Bronchial epithelial cell (primary cell): Measurements from ENCODE around the gene DHODH. TPM values are rescaled to one million over a fixed set of nuclear protein-coding genes. Genes with fewer than 3 reads are reported as not detected.

Experiments
- DNase-seq: peaks from one replicate; pipeline ENCODE4 v3.0.0-alpha.2; 2010; ENCODE audit warnings: low read depth
- FAIRE-seq: peaks from 2 replicates; lab custom pipeline; 2011; peaks lifted over from hg19 to GRCh38; lab: Jason Lieb, UNC
- H3K27me3 ChIP-seq: 2 replicates; pipeline ENCODE4 v1.5.1; 2011; ENCODE audit warnings: low read length; ENCODE audit not compliant: control insufficient read depth, insufficient read depth
- H3K36me3 ChIP-seq: 2 replicates; pipeline ENCODE4 v1.5.1; 2011; ENCODE audit warnings: low read length; ENCODE audit not compliant: control insufficient read depth, insufficient read depth
- H3K4me3 ChIP-seq: 2 replicates; pipeline ENCODE4 v1.5.1; 2011; ENCODE audit warnings: mild to moderate bottlenecking, low read depth, low read length, control low read depth
- total RNA-seq: library from RNA; depleted of rRNA; stranded (reverse); fragments of >200 nt; gene quantifications from 2 replicates; pipeline ENCODE4 v1.2.1, GENCODE V29; 2014
- TF ChIP-seq, protein P1 (sequence below): IDR thresholded peaks from 2 replicates; pipeline ENCODE4 v1.5.1; 2011; ENCODE audit warnings: mild to moderate bottlenecking, moderate library complexity, low read length, control low read depth, inconsistent platforms; ENCODE audit not compliant: insufficient read depth, severe bottlenecking

Gene DHODH
- total RNA-seq, 1 donor from 2014 or later: 11.1 TPM

DNA sequence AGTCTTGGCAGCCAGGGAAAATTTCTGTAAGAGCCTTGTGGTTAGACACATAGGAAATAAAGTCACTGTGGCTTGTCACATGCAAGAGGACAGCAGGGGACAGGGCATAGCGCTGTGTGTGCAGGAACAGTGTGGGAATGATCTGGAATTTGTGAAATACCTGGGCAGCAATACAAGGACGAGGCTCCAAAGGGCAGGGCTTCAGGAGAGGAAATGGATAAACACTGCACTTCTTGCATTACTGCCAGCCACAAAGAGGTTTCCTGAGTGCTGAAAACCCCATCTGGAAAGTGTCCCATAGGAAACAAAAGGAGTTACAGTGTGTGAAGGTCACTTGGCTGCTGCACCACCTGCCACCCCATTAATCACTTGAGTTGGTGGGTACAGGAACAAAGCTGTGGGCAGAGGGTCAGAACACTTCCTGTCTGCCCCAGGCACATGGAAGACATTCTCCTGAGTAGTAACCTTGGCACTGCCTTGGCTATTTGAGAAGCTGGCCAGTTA lies 33.7 kb downstream of the DHODH start:
- Histone ChIP-seq H3K27me3 (no peaks in the 10 kb centered on the region), H3K36me3 (no peaks in the 10 kb centered on the region), H3K4me3 (no peak overlapping the region)
- DNase-seq (no peak), FAIRE-seq (no peak)
- TF ChIP-seq, protein P1, sequence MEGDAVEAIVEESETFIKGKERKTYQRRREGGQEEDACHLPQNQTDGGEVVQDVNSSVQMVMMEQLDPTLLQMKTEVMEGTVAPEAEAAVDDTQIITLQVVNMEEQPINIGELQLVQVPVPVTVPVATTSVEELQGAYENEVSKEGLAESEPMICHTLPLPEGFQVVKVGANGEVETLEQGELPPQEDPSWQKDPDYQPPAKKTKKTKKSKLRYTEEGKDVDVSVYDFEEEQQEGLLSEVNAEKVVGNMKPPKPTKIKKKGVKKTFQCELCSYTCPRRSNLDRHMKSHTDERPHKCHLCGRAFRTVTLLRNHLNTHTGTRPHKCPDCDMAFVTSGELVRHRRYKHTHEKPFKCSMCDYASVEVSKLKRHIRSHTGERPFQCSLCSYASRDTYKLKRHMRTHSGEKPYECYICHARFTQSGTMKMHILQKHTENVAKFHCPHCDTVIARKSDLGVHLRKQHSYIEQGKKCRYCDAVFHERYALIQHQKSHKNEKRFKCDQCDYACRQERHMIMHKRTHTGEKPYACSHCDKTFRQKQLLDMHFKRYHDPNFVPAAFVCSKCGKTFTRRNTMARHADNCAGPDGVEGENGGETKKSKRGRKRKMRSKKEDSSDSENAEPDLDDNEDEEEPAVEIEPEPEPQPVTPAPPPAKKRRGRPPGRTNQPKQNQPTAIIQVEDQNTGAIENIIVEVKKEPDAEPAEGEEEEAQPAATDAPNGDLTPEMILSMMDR: no peak

DNA sequence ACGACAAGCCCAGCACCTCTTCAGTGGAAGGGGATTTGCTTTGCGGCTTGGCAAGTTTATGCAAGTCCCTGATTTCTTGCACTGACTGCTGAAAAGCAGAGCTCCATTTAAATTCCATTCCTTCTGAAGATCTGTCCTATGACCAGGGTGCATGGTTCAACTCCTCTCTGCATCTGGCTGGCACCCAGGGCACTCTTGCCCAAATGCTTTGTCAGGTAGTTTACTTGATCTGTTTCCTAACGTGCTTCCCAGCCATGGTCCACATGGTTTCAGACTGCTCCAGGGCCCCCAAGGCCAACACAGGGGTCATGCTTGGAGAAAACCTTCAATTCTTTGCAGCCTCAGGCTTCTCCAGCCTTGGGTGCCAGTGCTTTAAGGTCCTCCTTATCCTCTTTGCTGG lies 34.5 kb downstream of the DHODH start:
- TF ChIP-seq, protein P1: no peak
- Histone ChIP-seq H3K27me3 (no peaks in the 10 kb centered on the region), H3K4me3 (no peak overlapping the region), H3K36me3 (no peaks in the 10 kb centered on the region)
- FAIRE-seq: no peak
- DNase-seq: no peak

DNA sequence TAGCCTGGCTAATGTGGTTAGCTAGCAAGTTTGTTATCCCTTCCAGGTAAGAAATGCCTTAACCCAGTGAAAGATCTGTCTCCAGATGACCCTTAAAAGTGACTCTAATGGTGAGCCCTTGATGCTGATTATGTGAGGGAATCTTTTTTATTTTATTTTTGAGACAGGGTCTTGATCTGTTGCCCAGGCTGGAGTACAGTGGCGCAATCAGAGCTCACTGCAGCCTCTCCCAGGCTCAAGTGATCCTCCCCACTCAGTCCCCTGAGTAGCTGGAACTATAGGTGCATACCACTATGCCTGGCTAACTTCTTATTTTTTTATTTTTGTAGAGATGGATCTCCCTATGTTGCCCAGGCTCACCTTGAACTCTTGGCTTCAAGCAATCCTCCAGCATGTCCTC lies 35.0 kb downstream of the DHODH start:
- Histone ChIP-seq H3K27me3 (no peaks in the 10 kb centered on the region), H3K4me3 (no peak overlapping the region), H3K36me3 (no peaks in the 10 kb centered on the region)
- FAIRE-seq: no peak
- TF ChIP-seq, protein P1: no peak
- DNase-seq: no peak

DNA sequence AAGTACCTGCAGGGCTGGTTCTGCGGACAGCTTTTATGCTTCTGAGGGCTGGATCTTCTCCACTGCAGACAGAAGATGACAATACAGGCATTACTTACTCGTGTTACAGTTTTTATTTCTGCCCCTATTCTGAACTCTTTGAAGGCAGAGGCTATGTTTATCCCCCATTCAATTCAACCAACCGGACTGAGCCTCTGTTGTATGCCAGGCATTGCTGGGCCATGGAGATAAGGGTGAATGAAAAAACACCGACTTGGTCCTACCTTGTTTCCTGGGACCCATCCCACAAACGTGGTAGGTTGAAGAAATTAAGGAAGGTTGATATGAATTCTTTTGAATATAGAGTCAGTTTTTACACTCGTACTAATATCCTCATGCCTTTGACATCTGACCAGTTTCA lies 35.8 kb downstream of the DHODH start:
- TF ChIP-seq, protein P1: no peak
- DNase-seq (no peak), FAIRE-seq (no peak)
- Histone ChIP-seq H3K4me3 (no peak overlapping the region), H3K36me3 (no peaks in the 10 kb centered on the region), H3K27me3 (no peaks in the 10 kb centered on the region)

DNA sequence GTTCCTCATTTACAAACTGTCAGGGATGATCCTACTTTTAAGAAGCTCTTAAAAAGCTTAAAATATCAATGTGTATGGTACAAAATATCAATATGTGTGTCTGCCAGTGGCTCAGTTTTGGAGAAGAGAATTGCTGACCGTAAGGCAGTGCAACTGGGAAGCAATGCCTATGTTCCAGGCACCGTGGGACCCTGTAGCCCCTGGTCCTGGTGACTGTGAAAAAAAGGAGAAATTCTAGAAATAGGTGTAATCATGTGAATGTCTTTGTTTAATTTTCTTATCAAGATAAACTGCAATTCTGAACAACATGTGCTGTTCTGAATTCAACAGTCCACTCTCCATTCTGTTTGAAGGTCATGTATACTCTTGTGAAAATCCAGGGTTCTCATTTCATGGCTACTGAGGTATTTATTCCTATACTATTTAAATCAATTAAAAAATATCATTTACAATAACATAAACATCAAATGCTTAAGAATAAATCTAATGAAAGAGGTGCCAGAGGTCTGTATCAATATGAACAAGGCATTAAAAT lies 36.3 kb downstream of the DHODH start:
- no peaks in the 10 kb centered on the region for H3K36me3 ChIP-seq
- FAIRE-seq: no peak

DNA sequence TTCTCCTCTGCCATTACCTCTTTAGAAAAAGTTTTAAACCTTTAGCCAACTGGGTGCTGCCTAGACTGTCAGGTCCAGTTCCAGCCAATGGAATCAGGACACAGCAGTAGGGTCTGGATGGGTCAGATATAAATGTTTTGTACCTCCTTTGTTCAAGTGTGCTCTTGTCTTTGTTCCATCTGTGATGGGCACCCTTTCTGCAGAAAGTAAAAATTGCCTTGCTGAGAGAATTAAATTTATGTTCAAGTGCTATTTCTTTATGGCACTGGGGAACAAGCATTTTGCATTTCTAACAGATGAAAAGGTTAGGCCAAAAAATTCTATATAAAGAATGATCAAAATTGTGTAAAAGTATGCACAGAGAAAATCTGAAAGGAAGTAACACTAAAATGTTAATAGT lies 40.6 kb downstream of the DHODH start:
- DNase-seq (no peak), FAIRE-seq (no peak)

More for the DNA sequence above, 36.3 kb downstream of the DHODH start:
- no peaks in the 10 kb centered on the region for H3K27me3 ChIP-seq
- TF ChIP-seq, protein P1: no peak
- no peak overlapping the region for H3K4me3 ChIP-seq
- DNase-seq: no peak

More for the DNA sequence above, 40.6 kb downstream of the DHODH start:
- Histone ChIP-seq H3K27me3 (no peaks in the 10 kb centered on the region), H3K36me3 (no peaks in the 10 kb centered on the region), H3K4me3 (no peak overlapping the region)
- TF ChIP-seq, protein P1: no peak
